Loucy (cell line): Measurements from ENCODE around the gene LCK.

Experiments
- EZH2phosphoT487 ChIP-seq: fragments of 200-600 bp; IDR thresholded peaks from 2 replicates; pipeline ENCODE4 v1.6.1; 2018; ENCODE audit warnings: antibody characterized with exemption, mild to moderate bottlenecking, moderate library complexity, borderline replicate concordance
- TF ChIP-seq, protein P1 (sequence below): fragments of 200-600 bp; sonication (generic); conservative IDR thresholded peaks from 2 replicates; pipeline ENCODE4 v1.5.1; 2014; ENCODE audit warnings: mild to moderate bottlenecking, antibody characterized with exemption, low read length

DNA sequence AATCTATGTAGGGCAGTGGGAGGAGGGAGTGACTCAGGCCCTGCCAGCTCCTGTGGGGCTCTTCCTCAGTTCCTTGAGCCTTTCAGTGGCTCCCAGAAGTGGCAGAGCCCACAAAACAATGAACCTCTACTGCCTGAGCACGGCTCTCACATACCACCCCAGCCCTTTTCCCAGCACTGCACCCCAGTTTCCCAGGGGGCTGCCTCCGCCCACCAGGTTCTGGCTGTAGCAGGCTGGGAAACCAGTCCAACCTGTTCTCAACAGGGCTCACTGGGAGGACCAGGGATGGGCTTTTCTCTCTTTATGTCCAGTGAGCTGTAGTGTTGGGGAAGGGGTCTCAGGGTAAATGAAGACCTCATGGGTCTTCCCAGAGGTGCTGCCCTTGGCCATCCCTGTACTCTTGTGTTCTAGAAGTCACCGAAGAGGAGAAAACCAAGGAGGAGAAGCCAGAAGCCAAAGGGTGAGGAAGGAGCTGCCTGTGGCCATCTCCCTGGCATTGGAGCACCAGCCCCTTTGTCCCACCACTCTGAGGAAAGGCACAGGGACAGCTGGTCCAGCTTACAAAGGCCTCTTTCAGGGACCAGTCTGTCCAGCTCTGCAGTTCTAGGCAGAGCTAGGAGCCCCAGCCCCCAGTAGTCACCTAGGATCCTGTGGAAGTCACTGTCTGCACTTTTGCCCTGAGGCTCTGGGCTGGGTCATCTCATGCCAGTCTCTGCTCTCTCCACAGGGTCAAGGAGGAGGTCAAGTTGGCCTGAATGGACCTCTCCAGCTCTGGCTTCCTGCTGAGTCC, 81.4 kb downstream of the LCK start:
- TF ChIP-seq, protein P1, sequence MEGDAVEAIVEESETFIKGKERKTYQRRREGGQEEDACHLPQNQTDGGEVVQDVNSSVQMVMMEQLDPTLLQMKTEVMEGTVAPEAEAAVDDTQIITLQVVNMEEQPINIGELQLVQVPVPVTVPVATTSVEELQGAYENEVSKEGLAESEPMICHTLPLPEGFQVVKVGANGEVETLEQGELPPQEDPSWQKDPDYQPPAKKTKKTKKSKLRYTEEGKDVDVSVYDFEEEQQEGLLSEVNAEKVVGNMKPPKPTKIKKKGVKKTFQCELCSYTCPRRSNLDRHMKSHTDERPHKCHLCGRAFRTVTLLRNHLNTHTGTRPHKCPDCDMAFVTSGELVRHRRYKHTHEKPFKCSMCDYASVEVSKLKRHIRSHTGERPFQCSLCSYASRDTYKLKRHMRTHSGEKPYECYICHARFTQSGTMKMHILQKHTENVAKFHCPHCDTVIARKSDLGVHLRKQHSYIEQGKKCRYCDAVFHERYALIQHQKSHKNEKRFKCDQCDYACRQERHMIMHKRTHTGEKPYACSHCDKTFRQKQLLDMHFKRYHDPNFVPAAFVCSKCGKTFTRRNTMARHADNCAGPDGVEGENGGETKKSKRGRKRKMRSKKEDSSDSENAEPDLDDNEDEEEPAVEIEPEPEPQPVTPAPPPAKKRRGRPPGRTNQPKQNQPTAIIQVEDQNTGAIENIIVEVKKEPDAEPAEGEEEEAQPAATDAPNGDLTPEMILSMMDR, result no peak
- TF ChIP-seq EZH2phosphoT487, result no peak
